Fibroblast of villous mesenchyme (primary cell): ENCODE results near the gene CFAP61. TPM values are rescaled to one million over a fixed set of nuclear protein-coding genes. Genes with fewer than 3 reads are reported as not detected.

ENCODE experiments used
- DNase-seq: peaks from one replicate; pipeline ENCODE4 v3.0.0-alpha.2; 2010; ENCODE audit warnings: low read depth
- H3K4me3 ChIP-seq: 2 replicates; pipeline ENCODE4 v1.5.1; 2011; ENCODE audit warnings: low read depth, mild to moderate bottlenecking, low read length
- total RNA-seq: library from RNA; depleted of rRNA; stranded (reverse); fragments of >200 nt; gene quantifications from 2 replicates; pipeline ENCODE4 v1.2.3, GENCODE V29; 2012
- TF ChIP-seq, protein P1 (sequence below): IDR thresholded peaks from 2 replicates; pipeline ENCODE4 v1.5.1; 2012; ENCODE audit warnings: low read depth, mild to moderate bottlenecking, low read length; ENCODE audit not compliant: insufficient read depth

Gene CFAP61
- total RNA-seq, 1 donor, result 0.43 TPM

DNA sequence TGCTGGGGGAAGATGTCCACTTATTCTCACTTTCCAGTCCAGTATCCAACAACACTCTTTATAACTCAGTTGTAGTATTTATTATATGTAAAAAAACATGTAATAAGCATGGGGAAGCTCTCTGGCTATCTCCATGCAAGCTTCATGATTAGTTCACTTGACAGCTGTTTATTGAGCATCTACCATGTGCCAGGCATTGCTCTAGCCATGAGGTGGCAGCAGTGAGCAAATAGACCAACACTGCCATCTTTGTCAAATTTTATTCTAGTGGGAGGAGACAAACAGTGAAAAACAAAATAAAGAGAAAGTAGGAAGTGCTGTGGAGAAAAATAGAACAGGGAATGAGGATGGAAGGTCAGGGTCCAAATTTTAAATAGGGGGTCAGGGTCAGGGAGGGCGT lies 131.8 kb downstream of the CFAP61 start:
- H3K4me3 ChIP-seq, result no peak overlapping the region
- DNase-seq, result no peak
- TF ChIP-seq, protein P1, sequence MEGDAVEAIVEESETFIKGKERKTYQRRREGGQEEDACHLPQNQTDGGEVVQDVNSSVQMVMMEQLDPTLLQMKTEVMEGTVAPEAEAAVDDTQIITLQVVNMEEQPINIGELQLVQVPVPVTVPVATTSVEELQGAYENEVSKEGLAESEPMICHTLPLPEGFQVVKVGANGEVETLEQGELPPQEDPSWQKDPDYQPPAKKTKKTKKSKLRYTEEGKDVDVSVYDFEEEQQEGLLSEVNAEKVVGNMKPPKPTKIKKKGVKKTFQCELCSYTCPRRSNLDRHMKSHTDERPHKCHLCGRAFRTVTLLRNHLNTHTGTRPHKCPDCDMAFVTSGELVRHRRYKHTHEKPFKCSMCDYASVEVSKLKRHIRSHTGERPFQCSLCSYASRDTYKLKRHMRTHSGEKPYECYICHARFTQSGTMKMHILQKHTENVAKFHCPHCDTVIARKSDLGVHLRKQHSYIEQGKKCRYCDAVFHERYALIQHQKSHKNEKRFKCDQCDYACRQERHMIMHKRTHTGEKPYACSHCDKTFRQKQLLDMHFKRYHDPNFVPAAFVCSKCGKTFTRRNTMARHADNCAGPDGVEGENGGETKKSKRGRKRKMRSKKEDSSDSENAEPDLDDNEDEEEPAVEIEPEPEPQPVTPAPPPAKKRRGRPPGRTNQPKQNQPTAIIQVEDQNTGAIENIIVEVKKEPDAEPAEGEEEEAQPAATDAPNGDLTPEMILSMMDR, result peak; percentile 14

DNA sequence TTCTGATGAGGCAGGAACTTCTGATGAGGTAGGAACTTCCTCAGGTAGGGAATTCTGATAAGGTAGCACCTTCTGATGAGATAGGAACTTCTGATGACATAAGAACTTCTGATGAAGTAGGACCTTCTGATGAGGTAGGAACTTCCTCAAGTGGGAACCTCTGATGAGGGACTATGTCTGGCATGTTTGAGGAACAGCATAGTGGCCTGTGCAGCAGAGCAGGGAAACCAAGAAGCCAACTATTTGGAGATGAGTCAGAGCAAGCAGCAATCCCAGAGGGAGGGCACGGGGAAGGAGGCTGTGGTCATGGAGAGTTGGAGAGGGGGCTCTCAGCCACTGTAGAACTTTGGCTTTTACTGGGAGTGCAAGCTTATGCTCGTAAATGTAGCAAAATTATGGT lies 132.4 kb downstream of the CFAP61 start:
- TF ChIP-seq, protein P1, result no peak
- H3K4me3 ChIP-seq, result no peak overlapping the region
- DNase-seq, result no peak

DNA sequence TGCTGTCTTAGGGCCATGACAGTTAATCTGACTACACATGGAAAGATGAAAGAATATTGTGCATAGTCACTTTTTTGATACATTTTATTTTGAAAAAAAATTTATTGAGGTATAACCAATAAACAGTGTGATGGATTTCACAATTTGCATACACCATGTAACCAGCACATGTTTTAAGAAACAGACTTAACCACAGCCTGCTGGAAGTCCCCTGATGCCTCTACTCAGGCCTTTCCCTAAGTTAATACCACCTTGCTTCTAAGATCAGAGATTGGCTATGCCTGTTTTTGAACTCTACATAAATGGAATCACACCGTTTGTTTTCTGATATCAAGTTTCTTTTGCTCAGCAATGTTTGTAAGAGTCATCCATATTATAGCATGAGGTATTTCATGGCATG lies 136.3 kb downstream of the CFAP61 start:
- H3K4me3 ChIP-seq, result no peak overlapping the region
- TF ChIP-seq, protein P1, result no peak
- no peak for DNase-seq

DNA sequence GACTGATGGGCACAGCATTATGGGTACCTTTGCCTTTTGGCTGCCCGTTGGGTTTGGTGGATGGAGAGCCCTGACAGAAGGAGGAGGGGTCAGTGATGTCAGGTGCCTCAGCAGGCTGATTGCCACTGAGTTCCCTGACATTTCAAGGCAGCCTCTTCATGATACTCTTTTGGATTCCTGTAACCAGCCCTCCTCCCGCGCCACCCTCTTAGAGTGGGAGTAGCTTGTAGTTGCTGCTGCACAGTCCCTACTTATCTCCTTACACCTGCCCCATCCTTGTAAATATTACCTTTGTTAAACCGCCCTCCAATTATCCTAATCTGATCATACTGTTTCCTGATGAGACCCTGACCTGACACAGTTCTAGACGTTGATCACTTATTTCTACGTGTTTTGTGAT lies 140.0 kb downstream of the CFAP61 start:
- no peak for DNase-seq
- TF ChIP-seq, protein P1, result no peak
- no peak overlapping the region for H3K4me3 ChIP-seq

DNA sequence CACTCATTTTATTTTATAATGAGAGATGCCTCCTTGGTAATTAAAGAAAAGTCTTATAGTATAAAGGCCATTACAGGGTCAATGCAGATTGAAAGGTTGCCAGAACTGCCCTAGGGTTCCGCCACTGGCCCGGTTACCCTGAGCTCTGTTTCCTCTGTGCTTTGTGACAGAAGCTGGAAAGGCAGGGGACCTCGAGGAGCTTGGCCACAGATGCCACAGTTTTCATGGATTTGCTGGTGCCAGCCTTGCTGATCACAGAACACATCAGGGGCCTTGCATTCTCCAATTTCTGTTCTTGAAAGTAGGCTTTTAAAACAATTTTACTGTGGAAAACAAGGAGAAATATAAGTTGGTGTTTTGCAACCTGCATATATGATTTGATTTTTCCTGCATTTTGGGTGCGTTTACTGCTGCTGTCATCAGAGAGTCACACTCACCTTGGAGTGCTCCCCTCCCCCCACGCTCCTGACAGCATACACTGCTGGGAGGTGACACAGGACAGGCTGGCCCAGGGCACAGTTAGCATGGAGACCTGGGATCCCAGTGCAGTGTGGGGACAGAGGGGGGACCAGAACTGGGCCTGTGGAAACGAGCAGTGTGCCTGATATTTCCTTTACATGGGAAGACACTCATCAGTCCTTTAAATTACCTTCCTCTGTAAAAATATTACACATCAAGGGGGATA lies 142.8 kb downstream of the CFAP61 start:
- TF ChIP-seq, protein P1, result no peak
- no peak overlapping the region for H3K4me3 ChIP-seq
- no peak for DNase-seq

DNA sequence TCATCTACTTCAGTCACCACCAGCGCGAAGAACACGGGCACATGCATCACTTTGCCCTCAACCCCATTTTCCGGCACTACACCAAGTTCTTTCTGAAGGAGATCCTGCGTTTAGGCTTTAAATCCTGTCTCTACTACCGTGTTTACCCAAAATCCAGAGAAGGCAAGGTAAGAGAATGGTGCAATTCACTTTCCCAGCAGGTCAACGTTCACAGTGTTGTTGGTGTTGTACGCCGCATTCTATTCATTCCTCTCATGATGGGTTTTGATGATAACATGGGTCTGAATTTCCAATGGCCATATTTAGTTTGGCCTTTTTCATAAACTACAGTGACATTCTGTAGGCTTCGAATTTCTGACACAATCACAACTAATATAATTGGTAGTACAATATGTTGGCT lies 144.3 kb downstream of the CFAP61 start:
- TF ChIP-seq, protein P1, result no peak
- no peak for DNase-seq
- H3K4me3 ChIP-seq, result no peak overlapping the region

DNA sequence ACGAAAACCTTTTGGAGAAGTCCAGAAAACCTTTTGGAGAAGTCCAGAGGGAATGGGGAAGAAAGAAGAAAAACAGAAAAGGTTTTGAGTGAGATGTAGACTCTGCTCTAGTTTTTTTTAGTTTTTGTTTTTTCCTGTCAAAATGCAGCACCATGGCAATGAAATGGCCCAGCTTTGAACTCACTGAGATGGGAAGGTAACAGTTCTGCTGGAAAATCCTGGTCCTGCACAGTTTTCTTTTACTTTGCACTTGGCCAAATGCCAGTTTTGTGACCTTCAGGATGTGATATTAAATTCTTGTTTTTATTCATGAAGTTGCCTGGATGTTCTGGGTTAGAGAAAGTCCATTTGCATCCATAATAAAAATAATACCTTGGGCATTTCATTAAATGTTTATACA lies 145.7 kb downstream of the CFAP61 start:
- no peak overlapping the region for H3K4me3 ChIP-seq
- TF ChIP-seq, protein P1, result no peak
- DNase-seq, result no peak
